HCT116 (cell line): Measurements from ENCODE around the gene PTPN12. TPM values are rescaled to one million over a fixed set of nuclear protein-coding genes. Genes with fewer than 3 reads are reported as not detected.

ENCODE experiments used
- ATAC-seq: fragments of 200-7000 bp; cut with Tn5 transposase; 2 replicates; pipeline ENCODE4 v1.9.1; 2020; ENCODE audit warnings: mild to moderate bottlenecking, moderate library complexity
- BruUV-seq: library from RNA; stranded (reverse); fragments of 400-500 nt; replicated peaks from 2 replicates; lab custom pipeline; 2021; lab: Mats Ljungman, UMichigan
- CTCF ChIA-PET: fragments of 300-600 bp; sonication (Branson Sonifier 250); formaldehyde crosslinking; loops from one replicate; lab custom pipeline; 2021; ENCODE audit warnings: antibody characterized with exemption; lab: Charles Lee
- POLR2A ChIA-PET: fragments of 300-600, 350-600 bp; sonication (Branson Sonifier 250); formaldehyde crosslinking; loops from one replicate; lab custom pipeline; 2021; ENCODE audit warnings: antibody characterized with exemption; lab: Charles Lee
- RAD21 ChIA-PET, 2 experiments: fragments of 300-600 bp; sonication (Branson Sonifier 250); formaldehyde crosslinking; loops; one replicate each; lab custom pipeline; 2023; ENCODE audit warnings: low total read pairs in 2 of 2; ENCODE audit not compliant: uncharacterized antibody in 2 of 2, unreplicated experiment in 2 of 2, low non-redundant PET in 1 of 2; lab: Charles Lee
- DNase-seq: peaks from one replicate; pipeline ENCODE4 v3.0.0-alpha.2; 2010; ENCODE audit warnings: low read depth, low spot score
- H2AFZ ChIP-seq: fragments of 200-600 bp; shearing (Covaris generic), sonication (generic); 2 replicates; pipeline ENCODE4 v1.6.1; 2017; ENCODE audit warnings: low read depth, mixed run types, mixed read lengths, antibody characterized with exemption, low read length; ENCODE audit not compliant: poor library complexity, severe bottlenecking
- H3K27ac ChIP-seq: 2 replicates; pipeline ENCODE4 v1.5.1; 2012; ENCODE audit warnings: low read depth, low read length
- H3K27me3 ChIP-seq: fragments of 200-600 bp; sonication (generic); 2 replicates; pipeline ENCODE4 v1.6.1; 2016; ENCODE audit warnings: mixed run types, low read length, mixed read lengths; ENCODE audit not compliant: insufficient read depth
- H3K36me3 ChIP-seq, 2 experiments: fragments of 200-500 bp in 1 of 2; fragments of 200-600 bp in 1 of 2; sonication (Bioruptor generic) in 1 of 2; sonication (generic) in 1 of 2; 2 replicates each; pipeline versions ENCODE4 v1.5.1 to v1.6.1; 2014 to 2016; ENCODE audit warnings: low read length in 2 of 2, inconsistent platforms in 1 of 2, mixed read lengths in 1 of 2, mixed run types in 1 of 2; ENCODE audit not compliant: insufficient read depth in 2 of 2, control insufficient read depth in 1 of 2
- H3K4me1 ChIP-seq, 2 experiments: fragments of 200-600 bp in 1 of 2; sonication (generic) in 1 of 2; 2 replicates each; pipeline versions ENCODE4 v1.5.1 to v1.6.1; 2012 to 2017; ENCODE audit warnings: low read length in 2 of 2, inconsistent platforms in 1 of 2, mild to moderate bottlenecking in 1 of 2, mixed read lengths in 1 of 2, mixed run types in 1 of 2, moderate library complexity in 1 of 2; ENCODE audit not compliant: insufficient read depth in 2 of 2, control insufficient read depth in 1 of 2
- H3K4me2 ChIP-seq: fragments of 200-600 bp; sonication (generic); 2 replicates; pipeline ENCODE4 v1.6.1; 2017; ENCODE audit warnings: mixed run types, low read length, mixed read lengths
- H3K4me3 ChIP-seq, 2 experiments: fragments of 200-600 bp in 1 of 2; sonication (generic) in 1 of 2; replicated peaks in 1 of 2; 2 replicates each; pipeline ENCODE4 v1.5.1; 2011 to 2016; ENCODE audit warnings: low read length in 2 of 2, control low read depth in 1 of 2, low read depth in 1 of 2, mild to moderate bottlenecking in 1 of 2, mixed read lengths in 1 of 2, mixed run types in 1 of 2
- H3K79me2 ChIP-seq: fragments of 200-600 bp; sonication (generic); 2 replicates; pipeline ENCODE4 v1.6.1; 2017; ENCODE audit warnings: mild to moderate bottlenecking, mixed run types, low read length, moderate library complexity, mixed read lengths; ENCODE audit not compliant: insufficient read depth
- H3K9ac ChIP-seq: fragments of 200-600 bp; sonication (generic); 2 replicates; pipeline ENCODE4 v1.6.1; 2016; ENCODE audit warnings: low read length, mixed read lengths
- H3K9me2 ChIP-seq: fragments of 200-600 bp; sonication (generic), shearing (Covaris generic); 2 replicates; pipeline ENCODE4 v1.6.1; 2017; ENCODE audit warnings: mixed run types, mild to moderate bottlenecking, moderate library complexity; ENCODE audit not compliant: insufficient read depth
- H3K9me3 ChIP-seq, 2 experiments: fragments of 200-500 bp in 1 of 2; fragments of 200-600 bp in 1 of 2; sonication (Bioruptor generic) in 1 of 2; sonication (generic) in 1 of 2; 2 replicates each; pipeline ENCODE4 v1.6.1; 2014 to 2017; ENCODE audit warnings: low read length in 2 of 2, mixed read lengths in 2 of 2, inconsistent platforms in 1 of 2, low read depth in 1 of 2, mild to moderate bottlenecking in 1 of 2, mixed run types in 1 of 2, moderate library complexity in 1 of 2; ENCODE audit not compliant: control insufficient read depth in 1 of 2, insufficient read depth in 1 of 2
- H4K20me1 ChIP-seq: fragments of 200-600 bp; sonication (generic), shearing (Covaris generic); 2 replicates; pipeline ENCODE4 v1.6.1; 2017; ENCODE audit warnings: mixed run types, mild to moderate bottlenecking, moderate library complexity; ENCODE audit not compliant: insufficient read depth
- CBX3 ChIP-seq: IDR thresholded peaks from 2 replicates; pipeline ENCODE4 v1.6.1; 2012; ENCODE audit warnings: low read depth
- CEBPB ChIP-seq: IDR thresholded peaks from 2 replicates; pipeline ENCODE4 v1.6.1; 2012; ENCODE audit warnings: low read depth
- EGR1 ChIP-seq: IDR thresholded peaks from 2 replicates; pipeline ENCODE4 v1.6.1; 2012; ENCODE audit warnings: low read depth
- EZH2 ChIP-seq: fragments of 200-600 bp; sonication (generic); IDR thresholded peaks from 2 replicates; pipeline ENCODE4 v1.6.1; 2017; ENCODE audit warnings: antibody characterized with exemption, mixed run types
- FOSL1 ChIP-seq: IDR thresholded peaks from 2 replicates; pipeline ENCODE4 v1.6.1; 2012; ENCODE audit warnings: low read depth
- JUND ChIP-seq: IDR thresholded peaks from 2 replicates; pipeline ENCODE4 v1.6.1; 2012
- POLR2A ChIP-seq: IDR thresholded peaks from 2 replicates; pipeline ENCODE4 v1.7.0; 2011; ENCODE audit warnings: borderline replicate concordance; ENCODE audit not compliant: insufficient read depth, insufficient read length; ENCODE audit errors: extremely low read depth
- RAD21 ChIP-seq: IDR thresholded peaks from 2 replicates; pipeline ENCODE4 v1.6.1; 2012; ENCODE audit warnings: low read depth, mild to moderate bottlenecking
- REST ChIP-seq: IDR thresholded peaks from 2 replicates; pipeline ENCODE4 v1.6.1; 2012; ENCODE audit warnings: low read depth
- SIN3A ChIP-seq: IDR thresholded peaks from 2 replicates; pipeline ENCODE4 v1.6.1; 2012; ENCODE audit warnings: low read depth
- SP1 ChIP-seq: IDR thresholded peaks from 2 replicates; pipeline ENCODE4 v1.6.1; 2012; ENCODE audit warnings: low read depth
- TCF7L2 ChIP-seq: IDR thresholded peaks from 2 replicates; pipeline ENCODE4 v1.7.0; 2011; ENCODE audit warnings: borderline replicate concordance, inconsistent platforms; ENCODE audit not compliant: insufficient read depth, insufficient read length; ENCODE audit errors: extremely low read depth
- YY1 ChIP-seq: IDR thresholded peaks from 2 replicates; pipeline ENCODE4 v1.6.1; 2011; ENCODE audit warnings: low read length, low read depth, moderate library complexity, mild to moderate bottlenecking; ENCODE audit not compliant: insufficient replicate concordance; ENCODE audit errors: extremely low read depth
- ZBTB33 ChIP-seq: IDR thresholded peaks from 2 replicates; pipeline ENCODE4 v1.6.1; 2011; ENCODE audit warnings: mild to moderate bottlenecking, low read length, moderate library complexity; ENCODE audit not compliant: insufficient replicate concordance; ENCODE audit errors: extremely low read depth
- ZFX ChIP-seq: fragments of 450-650 bp; IDR thresholded peaks from 2 replicates; pipeline ENCODE4 v1.6.1; 2017
- ZNF274 ChIP-seq: fragments of 200-500 bp; sonication (Bioruptor generic); IDR thresholded peaks from 2 replicates; pipeline ENCODE4 v1.6.1; 2014; ENCODE audit warnings: mild to moderate bottlenecking, low read depth, low read length, inconsistent platforms
- intact Hi-C: fragments of 100-400 bp; cut with micrococcal nuclease; formaldehyde crosslinking; loops from 2 replicates; pipeline ENCODE4 v1.10.0; 2022
- total RNA-seq: library from RNA; stranded (reverse); gene quantifications from one replicate; pipeline ENCODE4 v1.2.1, GENCODE V29; 2021; ENCODE audit not compliant: unreplicated experiment

PTPN12 gene
- total RNA-seq, 1 experiment from 2014 or later, result 80.5 TPM

GRCh38 chr7:77626586-77627308, 89.7 kb downstream of the PTPN12 start:
- Histone ChIP-seq H3K27me3 (no peaks in the 10 kb centered on the region), H3K9me2 (no peaks in the 10 kb centered on the region), H4K20me1 (no peaks in the 10 kb centered on the region), H3K4me2 (no peak overlapping the region), H3K36me3 (peaks cover 26 to 32% of the 10 kb centered on the region in 2 experiments; a peak in 3 of 4 replicates), H2AFZ (no peak overlapping the region), H3K9ac (no peak overlapping the region), H3K9me3 (no peaks in the 10 kb centered on the region), H3K4me3 (no peak overlapping the region), H3K4me1 (no peaks in the 10 kb centered on the region), H3K27ac (no peak overlapping the region), H3K79me2 (no peaks in the 10 kb centered on the region; the same call in 1 of the 2 replicates)
- intact Hi-C loops, result no loop called here
- ChIA-PET CTCF (interaction anchor here (1.1 kb wide), 1 partner anchor 25 kb away, joined by 3 read pairs; no protein-coding TSS in a partner anchor), POLR2A (no interaction called here), RAD21 (no interaction called here)
- TSS peak; percentile 77 for BruUV-seq
- DNase-seq, result no peak
- TF ChIP-seq POLR2A (no peak), CEBPB (0 out of 2 replicates have a peak, but pooled peaks have one; percentile 43)
- ATAC-seq, result no peak

GRCh38 chr7:77627309-77627676, 90.2 kb downstream of the PTPN12 start:
- no peaks in the 10 kb centered on the region for H4K20me1 ChIP-seq
- H2AFZ ChIP-seq, result no peak overlapping the region
- ChIA-PET CTCF (interaction anchor here (1.1 kb wide), 1 partner anchor 24 kb away, joined by 3 read pairs; no protein-coding TSS in a partner anchor), RAD21 (no interaction called here), POLR2A (no interaction called here)
- H3K4me3 ChIP-seq, result no peak overlapping the region
- ATAC-seq, result no peak
- H3K27me3 ChIP-seq, result no peaks in the 10 kb centered on the region
- H3K9ac ChIP-seq, result no peak overlapping the region
- no peaks in the 10 kb centered on the region; the same call in 1 of the 2 replicates for H3K79me2 ChIP-seq
- peaks cover 23 to 30% of the 10 kb centered on the region in 2 experiments; a peak in 3 of 4 replicates for H3K36me3 ChIP-seq
- no peak for DNase-seq
- H3K9me2 ChIP-seq, result no peaks in the 10 kb centered on the region
- H3K9me3 ChIP-seq, result no peaks in the 10 kb centered on the region
- BruUV-seq, result no TSS peak
- no peaks in the 10 kb centered on the region for H3K4me1 ChIP-seq
- no peak overlapping the region for H3K4me2 ChIP-seq
- H3K27ac ChIP-seq, result no peak overlapping the region
- intact Hi-C loops, result no loop called here
- TF ChIP-seq RAD21, result no peak
- no peak for TF ChIP-seq ZBTB33
- TF ChIP-seq SP1, result no peak
- no peak for TF ChIP-seq POLR2A
- no peak for TF ChIP-seq JUND
- TF ChIP-seq ZNF274, result no peak
- TF ChIP-seq EGR1, result no peak
- TF ChIP-seq TCF7L2, result no peak
- no peak for TF ChIP-seq YY1
- TF ChIP-seq SIN3A, result no peak
- no peak for TF ChIP-seq CBX3
- no peak for TF ChIP-seq ZFX
- TF ChIP-seq FOSL1, result no peak
- TF ChIP-seq EZH2, result no peak
- no peak for TF ChIP-seq REST
